GM21367 (cell line): ENCODE results near the gene ITPKB.
"Not testable (repeated sequence)": the region's sequence is repeated elsewhere in the genome, so short reads cannot be mapped to it uniquely, and the experiment has no call there.

Source experiments
- ATAC-seq: cut with Tn5 transposase; IDR thresholded peaks from one replicate; pipeline ENCODE4 v1.9.1; 2021; ENCODE audit not compliant: unreplicated experiment

Gene ITPKB

DNA sequence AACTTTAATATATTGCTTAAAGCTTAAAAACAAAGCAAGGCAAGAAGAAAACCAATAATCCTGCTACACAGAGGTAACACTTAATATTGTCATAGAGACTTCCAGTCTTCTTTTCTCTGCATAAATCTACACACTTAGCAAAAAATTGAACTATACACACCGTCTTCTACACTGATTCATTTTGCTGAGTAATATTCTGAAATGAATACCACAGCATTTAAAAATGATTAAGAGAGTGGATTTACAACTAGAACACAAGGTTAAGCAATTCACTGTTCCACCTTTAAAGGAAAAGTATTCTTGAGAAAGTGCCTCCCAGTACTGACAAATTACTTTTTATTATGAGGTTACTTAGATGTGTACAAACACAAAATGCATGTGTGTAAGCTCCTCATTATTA is 22.2 kb upstream of the ITPKB start:
- no peak for ATAC-seq

DNA sequence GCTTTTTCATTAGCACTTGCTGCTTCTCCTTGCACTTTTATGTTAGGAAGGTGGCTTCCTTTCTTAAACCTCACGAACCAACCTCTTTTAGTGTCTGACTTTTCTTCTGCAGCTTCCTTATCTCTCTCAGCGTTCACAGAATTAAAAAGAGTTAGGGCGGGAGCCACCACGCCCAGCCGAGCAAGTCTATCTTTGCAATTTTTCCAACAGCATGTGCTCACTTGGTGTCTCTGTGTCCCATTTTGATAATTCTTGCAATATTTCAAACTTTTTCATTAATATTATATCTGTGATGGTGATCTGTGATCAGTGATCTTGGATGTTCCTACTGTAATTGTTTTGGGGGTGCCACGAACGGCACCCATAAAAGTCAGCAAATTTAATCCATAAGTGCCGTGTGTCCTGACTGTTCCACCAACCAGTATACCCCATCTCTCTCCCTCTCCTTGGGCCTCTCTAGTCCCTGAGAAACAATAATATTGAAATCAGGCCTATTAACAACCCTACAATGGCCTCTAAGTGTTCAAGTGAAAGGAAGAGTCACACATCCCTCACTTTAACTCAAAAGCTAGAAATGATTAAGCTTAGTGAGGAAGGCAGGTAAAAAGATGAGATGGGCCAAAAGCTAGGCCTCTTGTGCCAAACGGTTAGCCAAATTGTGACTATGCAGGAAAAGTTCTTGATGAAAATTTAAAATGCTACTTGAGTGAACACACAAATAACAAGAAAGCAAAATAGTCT is 15.9 kb upstream of the ITPKB start:
- no peak for ATAC-seq

DNA sequence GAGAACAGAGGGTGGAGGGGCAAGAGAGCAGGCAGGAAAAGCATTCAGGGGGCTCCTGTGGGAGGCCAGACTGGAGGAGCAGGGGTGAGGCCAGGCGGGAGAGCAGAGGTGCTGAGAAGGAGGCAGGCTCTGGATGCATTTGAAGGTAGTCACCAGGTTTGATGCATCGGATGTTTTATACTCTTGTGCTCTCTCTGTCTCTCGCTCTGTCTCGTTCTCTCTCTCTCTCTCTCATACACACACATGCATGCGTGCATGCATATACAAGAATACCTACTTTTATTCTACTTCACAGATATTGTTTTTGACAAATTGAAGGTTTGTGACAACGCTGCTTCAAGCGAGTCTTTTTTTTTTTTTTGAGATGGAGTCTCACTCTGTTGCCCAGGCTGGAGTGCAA is 15.0 kb upstream of the ITPKB start:
- no peak for ATAC-seq

DNA sequence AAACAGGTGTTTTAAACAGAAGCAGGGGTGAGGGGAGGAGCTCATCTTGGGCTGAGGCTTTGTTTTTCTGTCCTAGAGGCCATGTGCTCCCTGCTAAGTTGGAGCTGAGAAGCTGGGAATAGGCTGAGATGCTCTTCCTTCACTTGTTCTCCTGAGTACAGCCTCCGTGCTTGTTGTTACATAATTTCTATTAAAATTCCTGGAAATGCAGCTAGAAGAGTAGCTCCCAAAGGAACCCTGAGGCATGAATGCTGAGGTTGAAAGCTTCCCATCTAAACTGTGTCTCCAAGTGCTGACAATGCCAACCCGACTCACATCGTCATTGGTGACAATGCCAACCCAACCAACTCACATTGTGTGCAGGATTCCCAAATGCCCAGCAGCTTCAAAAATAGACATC is 12.6 kb upstream of the ITPKB start:
- ATAC-seq: no peak

DNA sequence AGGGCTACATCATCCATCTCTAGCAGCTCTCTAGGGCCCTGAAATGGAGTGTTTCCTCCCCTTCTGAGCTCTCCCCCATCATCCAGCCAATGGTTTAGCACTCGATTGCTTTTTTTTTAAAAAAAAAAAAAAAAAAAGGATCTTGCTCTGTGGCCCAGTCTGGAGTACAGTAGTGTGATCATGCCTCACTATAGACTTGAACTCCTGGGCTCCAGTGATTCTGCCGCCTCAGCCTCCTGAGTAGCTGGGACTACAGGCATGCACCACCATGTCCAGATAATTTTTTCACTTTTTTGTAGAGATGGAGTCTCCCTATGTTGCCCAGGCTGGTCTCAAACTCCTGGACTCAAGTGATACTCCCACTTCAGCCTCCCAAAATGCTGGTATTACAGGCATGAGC is 12.1 kb upstream of the ITPKB start:
- no peak for ATAC-seq

DNA sequence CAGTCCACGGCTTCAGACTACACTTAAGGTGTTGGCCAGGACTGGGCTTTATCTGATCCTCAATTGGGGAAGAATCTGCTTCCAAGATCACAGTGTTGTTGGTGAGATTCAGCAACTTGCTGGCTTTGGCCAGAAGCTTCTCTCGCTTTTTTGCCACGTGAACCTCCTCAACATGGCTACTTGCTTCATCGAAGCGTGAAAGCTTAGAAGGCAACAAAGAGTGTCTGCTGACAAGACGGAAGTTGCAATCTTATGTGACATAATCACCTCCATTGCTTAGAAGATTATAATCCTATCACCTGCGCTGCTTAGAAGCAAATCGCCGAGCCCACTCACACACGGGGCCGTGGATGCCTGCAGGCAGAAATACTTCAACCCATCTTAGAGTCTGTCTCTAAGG is 10.4 kb upstream of the ITPKB start:
- no peak for ATAC-seq

DNA sequence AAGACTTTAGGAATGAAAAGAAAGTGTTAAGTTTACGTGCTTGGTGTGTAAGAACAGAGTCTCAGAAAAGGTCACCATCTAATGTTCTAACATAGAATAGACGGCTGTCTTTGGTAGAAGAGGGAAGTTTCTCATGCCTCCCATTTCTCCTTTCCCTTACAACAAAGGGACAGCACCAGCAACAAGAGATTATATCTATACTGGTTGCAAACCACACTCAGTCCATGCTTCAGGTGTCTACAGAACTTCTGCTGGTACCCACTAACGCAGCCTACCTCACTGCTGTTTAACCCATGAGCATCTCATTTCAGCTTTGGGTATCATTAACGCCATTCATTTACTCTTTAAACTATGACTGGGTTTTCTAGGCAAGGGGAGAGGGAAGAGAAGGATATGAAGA is 9.2 kb upstream of the ITPKB start:
- no peak for ATAC-seq

DNA sequence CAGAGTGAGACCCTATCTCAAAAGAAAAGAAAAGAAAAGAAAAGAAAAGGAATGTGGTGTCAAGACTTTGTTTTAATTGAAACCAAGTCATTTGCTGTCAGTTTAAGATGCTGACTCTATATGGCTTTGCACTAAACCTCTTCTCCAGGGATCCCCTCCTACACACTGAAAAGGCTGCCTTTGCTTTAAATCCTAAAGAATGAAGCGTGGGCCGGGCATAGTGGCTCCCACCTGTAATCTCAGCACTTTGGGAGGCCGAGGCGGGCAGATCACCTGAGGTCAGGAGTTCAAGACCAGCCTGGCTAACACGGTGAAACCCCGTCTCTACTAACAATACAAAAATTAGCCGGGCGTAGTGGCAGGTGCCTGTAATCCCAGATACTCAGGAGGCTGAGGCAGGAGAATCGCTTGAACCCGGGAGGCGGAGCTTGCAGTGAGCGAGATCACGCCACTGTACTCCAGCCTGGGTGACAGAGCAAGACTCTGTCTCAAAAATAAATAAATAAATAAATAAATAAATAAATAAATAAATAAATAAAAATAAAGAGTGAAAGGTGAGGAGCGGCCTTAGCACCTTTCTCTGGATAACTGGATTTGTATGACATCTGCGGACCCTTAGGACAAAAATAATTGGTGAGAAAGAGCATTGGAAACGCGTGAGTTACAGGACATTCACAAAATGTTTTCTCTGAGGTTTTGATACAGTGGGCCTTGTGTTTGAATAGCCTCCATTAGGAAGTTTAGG is 8.6 kb upstream of the ITPKB start:
- not testable (repeated sequence) for ATAC-seq

DNA sequence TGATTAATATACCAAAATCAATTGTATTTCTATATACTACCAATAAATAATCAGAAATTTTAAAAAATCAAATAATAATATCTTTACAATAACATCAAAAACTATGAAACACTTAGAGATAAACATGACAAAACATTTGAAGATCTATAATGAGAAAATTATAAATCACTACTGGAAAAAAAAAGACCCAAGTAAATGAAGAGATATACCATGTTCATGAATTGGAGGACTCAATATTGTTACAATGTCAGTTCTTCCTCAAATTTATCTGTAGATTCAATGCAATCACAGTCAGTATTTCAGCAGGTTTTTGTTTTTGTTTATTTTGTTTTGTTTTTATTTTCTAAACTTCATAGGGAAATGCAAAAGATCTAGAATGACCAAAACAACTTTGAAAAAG is 4.2 kb upstream of the ITPKB start:
- no peak for ATAC-seq

DNA sequence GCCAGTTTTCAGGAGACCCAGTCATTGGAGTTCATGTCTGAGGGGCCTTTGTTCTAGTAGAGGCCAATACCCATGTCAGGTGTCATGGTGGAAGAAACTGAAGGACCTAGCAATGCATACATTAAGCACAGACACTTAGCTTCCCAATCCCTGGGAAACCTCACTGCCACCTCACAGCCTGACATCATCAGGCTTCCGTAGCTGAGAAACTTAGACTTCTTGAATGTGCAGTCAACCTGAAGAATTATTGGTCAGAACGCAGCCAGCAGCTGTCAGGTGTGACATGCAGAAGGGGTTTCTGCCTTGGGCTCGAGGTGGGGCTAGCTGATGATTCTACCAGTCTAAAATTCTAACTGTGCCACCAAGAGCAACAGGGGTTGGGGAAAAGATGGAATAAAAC is 1.9 kb upstream of the ITPKB start:
- no peak for ATAC-seq

DNA sequence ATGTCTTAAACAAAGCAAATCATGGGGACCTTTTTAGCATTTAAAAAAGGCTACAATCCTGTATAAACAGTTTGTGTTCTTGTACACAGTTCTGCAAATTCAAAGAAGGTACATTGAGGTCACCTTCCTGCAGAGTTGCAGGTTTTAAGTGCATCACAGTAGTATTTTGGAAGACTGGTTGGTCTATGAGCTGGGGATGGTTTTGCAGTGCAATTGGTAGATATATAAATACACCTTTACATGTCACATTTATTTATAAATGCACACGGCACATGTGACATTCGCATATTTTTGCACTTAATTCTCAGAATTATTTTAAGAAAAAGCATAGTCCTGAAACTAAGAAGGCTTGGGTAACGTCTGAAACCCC is 599 bp upstream of the ITPKB start:
- no peak for ATAC-seq

DNA sequence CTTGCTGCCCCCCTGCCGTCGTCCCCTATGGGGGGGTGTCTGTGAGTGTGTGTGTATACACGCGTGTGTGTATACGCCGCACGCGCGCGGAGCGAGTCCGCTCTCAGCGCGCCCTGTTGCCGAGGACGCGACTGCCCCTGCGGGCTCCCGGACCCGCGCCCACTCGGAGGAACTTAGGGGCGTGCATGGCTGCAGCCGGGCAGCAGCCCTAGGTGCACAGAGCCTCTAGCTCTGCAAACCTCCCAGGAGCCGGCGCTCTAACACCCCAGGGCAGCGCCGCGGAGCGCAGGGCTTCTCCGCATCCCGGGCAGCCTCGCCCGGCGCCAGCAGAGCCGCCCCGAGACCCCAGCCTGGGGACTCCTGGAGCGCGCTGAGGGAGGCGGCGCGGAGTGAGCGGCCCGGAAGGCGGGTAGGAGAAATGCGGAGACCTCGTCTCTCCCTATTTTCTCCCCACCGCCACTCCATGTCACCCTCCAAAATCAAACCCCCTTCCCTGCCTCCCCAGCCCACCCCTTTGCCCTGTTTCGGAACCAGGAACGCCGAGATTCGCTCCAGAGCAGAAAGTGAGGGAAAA is 574 bp downstream of the ITPKB start:
- ATAC-seq: peak; percentile 26

DNA sequence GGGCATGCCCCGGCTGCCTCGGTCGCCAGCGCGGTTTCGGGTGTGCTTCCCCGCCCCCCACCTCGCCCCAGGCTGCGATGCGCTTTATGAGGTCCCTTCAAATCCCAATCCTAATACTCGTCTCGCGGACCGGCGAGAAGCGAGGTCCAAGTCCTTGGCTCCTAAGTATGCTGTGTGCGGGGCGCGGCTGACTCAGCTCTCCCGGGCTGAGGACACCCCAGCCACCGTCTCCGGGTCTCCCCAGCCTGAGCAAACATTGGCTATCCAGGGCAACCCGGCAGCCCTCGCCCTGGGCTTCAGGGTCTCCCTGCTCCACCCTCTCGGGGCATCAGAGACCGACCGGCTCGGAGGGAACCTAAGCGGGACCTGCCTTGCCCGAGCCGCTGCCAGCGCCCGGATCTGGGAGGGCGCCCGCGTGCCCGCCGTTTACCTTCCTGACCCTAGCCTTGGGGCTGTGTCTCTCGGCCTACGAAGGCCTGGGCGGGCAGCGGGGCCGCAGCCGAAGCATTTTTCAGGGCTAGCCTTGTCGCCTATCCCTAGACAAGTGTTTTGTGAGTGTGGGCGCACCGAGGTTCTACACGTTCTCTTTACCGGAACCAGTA is 1.2 kb downstream of the ITPKB start:
- ATAC-seq: peak; percentile 21

DNA sequence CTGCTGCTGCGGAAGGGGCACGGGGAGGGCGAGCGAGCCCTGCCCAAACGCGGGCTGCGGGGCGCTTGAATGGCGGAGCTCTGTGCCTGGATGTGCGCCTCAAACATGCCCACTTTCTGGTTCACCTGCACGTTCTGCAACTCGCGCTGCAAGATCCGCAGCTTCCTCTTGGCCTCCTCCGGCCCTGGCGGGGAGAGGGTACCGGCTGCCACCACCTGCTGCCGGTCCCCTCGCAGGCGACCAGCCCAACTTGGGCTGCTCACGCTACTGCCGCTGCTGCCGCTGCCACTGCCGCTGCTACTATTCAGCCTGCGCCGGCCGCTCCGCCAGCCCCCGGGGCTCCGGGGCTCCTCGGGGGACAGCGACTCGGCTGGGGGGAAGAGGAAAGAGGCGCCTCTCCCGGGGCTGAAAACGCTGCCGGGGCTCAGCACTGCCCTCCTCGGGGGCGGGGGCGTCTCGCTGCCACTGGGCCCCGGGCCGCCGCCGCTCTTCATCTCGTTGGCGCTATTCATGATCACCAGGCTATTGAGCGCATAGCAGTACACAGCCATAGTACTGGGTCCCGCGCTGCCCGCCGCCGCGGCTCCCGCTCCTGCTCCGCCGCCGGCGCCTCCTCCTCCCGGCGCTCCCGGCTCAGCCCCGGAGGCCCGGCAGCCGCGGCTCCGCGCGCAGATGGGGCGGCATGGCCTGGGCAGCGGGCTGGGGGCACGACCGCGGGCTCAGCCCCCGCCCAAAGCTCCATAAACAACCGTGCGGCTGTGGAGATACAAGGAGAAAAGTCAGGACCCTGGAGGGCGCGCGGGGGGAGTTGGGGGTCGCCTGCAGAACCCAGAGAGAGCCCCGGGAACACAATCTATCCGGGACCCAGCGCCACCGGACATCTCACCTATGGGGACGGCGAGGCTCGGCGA is 1.9 kb downstream of the ITPKB start:
- peak; percentile 31 for ATAC-seq

DNA sequence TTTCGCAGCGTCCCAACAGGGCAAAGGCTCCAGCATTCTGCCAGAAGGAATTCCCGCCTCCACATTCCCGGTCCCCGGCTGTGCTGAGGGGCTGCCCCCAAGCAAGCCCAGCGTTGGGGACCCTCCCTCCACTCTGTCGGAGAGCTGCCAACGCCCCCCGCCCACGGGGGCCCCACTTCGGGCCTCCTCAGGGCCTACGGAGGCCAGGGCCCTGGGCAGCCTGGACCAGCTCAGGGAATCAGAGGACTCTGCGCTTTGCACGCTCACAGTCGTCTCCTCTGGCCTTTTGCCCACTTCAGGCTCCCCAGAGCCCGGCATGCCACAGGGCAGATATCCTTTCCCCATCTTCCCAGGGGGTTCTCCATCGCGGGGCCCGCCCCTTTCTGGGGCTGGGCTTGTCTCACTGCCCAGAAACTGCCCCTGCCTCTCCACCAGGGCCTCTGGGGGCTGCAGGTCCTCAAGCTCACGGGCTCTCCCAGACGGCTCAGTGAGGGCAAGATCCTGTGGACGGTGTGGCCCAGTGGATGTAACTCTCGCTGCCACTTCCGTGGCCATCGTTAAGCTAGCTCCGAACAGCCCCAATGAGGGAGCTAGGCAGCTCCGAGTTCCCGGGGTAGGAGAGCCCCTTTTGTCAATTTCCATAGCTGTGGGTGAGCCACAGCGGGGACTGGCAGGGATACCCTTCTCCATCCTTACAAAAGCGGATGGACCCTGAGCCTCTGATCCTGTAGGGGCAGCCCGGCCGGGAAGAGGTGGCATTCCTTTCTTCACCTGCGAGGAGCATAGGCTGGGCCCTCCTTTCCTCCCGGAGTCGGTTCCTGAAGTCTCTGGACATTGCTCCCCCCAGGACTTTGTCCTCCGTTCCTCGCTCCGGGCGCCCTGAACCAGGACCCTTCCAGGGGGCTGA is 2.8 kb downstream of the ITPKB start:
- no peak for ATAC-seq

DNA sequence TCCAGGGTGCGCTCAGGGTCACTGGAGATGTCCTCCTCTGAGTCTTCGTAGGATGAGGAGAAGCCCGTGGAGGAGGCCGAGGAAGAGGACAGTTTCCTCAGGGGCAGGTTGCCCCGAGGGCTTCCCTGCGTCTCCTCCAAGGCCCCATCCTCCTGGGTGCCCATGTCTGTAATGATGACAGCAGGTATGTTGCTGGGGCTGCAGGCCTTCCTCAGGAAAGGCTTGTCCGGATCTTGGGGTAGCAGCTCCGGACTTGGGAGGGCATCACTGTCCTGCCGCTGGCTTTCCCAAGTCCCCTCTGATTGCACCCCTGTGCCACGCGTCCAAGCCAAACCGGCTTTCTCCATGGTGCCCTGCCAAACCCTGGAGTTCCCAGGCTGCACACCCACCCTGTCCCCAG is 3.5 kb downstream of the ITPKB start:
- no peak for ATAC-seq

DNA sequence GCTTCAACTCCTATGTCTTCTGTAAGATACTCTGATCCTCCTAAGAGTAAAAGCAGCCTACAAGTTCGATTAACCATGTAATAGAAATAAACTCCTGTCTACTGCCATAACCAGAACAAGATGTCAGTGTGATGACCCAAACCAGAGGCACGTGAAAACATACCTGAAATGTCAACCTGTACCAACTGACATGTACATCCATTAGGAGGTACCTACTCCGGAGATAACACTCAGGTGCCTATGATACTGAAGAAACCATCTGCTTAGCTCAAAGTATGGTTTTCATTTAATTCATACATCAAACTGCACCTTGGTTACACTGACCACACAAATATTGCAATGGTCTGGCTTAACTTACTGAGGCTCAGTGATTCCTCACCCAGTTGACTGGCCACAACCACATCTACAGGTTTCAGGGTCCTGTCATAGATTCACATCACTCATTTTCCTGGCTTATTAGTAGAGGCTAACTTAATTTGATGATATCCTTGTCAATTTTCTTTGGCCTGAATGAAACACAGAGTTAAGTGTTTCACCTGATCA is 4.4 kb downstream of the ITPKB start:
- ATAC-seq: no peak

DNA sequence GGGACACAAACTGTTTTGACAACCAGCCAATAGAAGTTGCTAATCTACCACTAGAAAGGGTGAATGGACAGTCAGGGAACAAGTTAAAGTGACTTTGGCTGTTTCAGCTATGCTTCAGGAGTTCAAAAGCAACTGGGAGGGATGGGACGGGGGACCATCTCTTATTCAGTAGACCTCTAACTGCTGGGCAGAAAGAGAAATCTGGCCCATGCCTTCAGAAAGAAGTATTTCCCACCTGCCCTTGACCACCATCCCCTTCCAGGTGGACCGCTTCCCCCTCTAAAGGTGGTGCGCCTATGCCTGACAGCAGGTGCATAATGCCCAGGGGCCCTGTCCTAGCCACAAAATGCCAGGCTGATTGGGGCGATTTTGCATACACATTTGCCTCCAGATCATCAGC is 5.2 kb downstream of the ITPKB start:
- no peak for ATAC-seq

DNA sequence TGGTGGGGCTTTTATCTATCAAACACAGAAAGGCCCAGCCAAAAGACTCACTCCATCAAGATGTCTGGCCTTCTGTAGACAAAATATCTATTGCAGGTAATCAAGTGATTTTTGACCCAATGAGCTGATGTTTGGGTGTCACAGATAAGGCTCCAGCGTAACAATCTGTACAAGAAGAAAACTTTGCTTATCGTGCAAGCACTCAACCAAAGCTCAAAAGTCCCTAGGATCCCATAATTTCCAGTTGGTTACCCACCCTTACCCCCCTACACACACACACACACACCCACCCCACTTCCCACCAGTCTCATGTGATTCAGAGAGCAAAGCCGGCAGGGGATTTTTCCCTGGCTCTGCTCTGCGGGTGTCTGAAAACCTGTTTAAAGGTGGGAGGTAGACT is 5.8 kb downstream of the ITPKB start:
- ATAC-seq: no peak

DNA sequence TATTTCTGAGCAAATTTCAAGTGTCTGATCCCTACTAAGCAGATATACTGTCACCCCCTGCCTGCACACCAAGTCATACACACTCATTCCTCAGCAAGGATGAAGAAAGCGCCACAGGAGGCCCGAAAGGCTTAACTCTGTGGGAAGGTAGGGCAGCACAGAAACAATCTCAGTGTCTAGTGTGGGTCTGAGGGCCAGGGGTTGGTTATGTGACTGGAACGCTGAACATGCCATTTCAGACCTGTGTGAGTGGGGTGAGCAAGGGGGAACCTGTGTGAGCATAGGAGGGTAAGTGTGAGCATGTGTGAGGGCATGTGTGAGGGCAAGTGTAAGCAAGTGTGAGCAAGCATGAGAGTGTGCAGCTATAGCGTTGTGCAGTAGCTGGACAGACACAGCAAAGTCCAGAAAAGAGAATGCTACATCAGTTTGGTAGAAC is 6.2 kb downstream of the ITPKB start:
- no peak for ATAC-seq
